ENCODE data around the gene PRKCE. TPM values are rescaled to one million over a fixed set of nuclear protein-coding genes. Genes with fewer than 3 reads are reported as not detected.

Gene PRKCE
- total RNA-seq, 1 experiment from 2014 or later, result 1.3 TPM

- no CpG with 5 or more reads among the region's 1 CpG for WGBS (ENCODE audit: extremely low coverage, insufficient read length, low lambda C conversion rate)
- Histone ChIP-seq H3K4me2 (ENCODE audit: insufficient read depth, insufficient read length, low read length) (no peak overlapping the region), H3K18ac (ENCODE audit: insufficient read length, low read depth, low read length) (no peak overlapping the region), H3T11ph (ENCODE audit: low read length) (no peak overlapping the region), H2BK12ac (ENCODE audit: insufficient read length, low read depth, low read length) (no peak overlapping the region), H3K56ac (ENCODE audit: insufficient read length, low read depth, low read length) (no peak overlapping the region), H3K9me3 (ENCODE audit: control insufficient read depth, low read depth, low read length) (no peaks in the 10 kb centered on the region), H4K8ac (replicated peaks; ENCODE audit: insufficient read length, low read depth, low read length) (no peak overlapping the region), H3K79me2 (ENCODE audit: insufficient read depth, low read length) (no peaks in the 10 kb centered on the region), H3K27ac (ENCODE audit: insufficient read length, low read depth, low read length) (no peak overlapping the region), H4K91ac (ENCODE audit: insufficient read length, low read depth, low read length) (no peak overlapping the region), H2BK20ac (ENCODE audit: low read depth, low read length, poor library complexity, severe bottlenecking) (no peak overlapping the region), H3K23me2 (ENCODE audit: insufficient read length, low read depth, low read length, poor library complexity, severe bottlenecking) (no peaks in the 10 kb centered on the region), H2AK5ac (ENCODE audit: insufficient read length, low read length) (no peak overlapping the region), H3K23ac (ENCODE audit: insufficient read length, low read depth, low read length) (no peak overlapping the region), H3K27me3 (ENCODE audit: insufficient read depth, low read length) (no peaks in the 10 kb centered on the region), H2AFZ (ENCODE audit: low read length) (no peak overlapping the region), H2BK15ac (ENCODE audit: low read depth, low read length) (no peak overlapping the region), H3K4ac (ENCODE audit: low read depth, low read length) (no peak overlapping the region), H3K9ac (ENCODE audit: extremely low read depth, insufficient read length, low read length) (no peak overlapping the region), H2BK120ac (ENCODE audit: low read depth, low read length, poor library complexity, severe bottlenecking) (no peak overlapping the region), H4K5ac (ENCODE audit: insufficient read length, low read depth, low read length) (no peak overlapping the region), H3K14ac (ENCODE audit: insufficient read depth, low read length) (no peak overlapping the region), H3K79me1 (ENCODE audit: insufficient read depth, low read depth, low read length, poor library complexity, severe bottlenecking) (no peaks in the 10 kb centered on the region), H2BK5ac (ENCODE audit: insufficient read length, low read length) (no peak overlapping the region), H4K20me1 (ENCODE audit: control insufficient read depth, insufficient read depth, insufficient read length) (no peaks in the 10 kb centered on the region), H3K4me1 (ENCODE audit: insufficient read depth, low read length) (no peaks in the 10 kb centered on the region)
- H3K9me3 Mint-ChIP-seq, result no peaks in the 10 kb centered on the region
- H3K27me3 Mint-ChIP-seq (ENCODE audit: low read depth), result no peaks in the 10 kb centered on the region; the same call in 1 of the 2 replicates
- TF ChIP-seq CTCF (conservative IDR thresholded peaks at IDR 0.05), result no peak
- no peaks in the 10 kb centered on the region for H3K36me3 Mint-ChIP-seq (ENCODE audit: insufficient read depth in 1 of 3, low read depth in 3 of 3)
- H3K4me3 Mint-ChIP-seq, result no peak overlapping the region
- H3K27ac Mint-ChIP-seq, result no peak overlapping the region
- DNase-seq, result no peak
- H3K4me1 Mint-ChIP-seq, result peaks cover 12 to 14% of the 10 kb centered on the region in 2 experiments
Observed at GRCh38 chr2:45859682-45860081, 208.2 kb downstream of the PRKCE start.
